MG63 (cell line): ENCODE data around the gene ETV6. TPM values are rescaled to one million over a fixed set of nuclear protein-coding genes. Genes with fewer than 3 reads are reported as not detected.

Experiments
- DNase-seq: peaks from one replicate; pipeline ENCODE4 v3.0.0-alpha.2; 2020
- H3K27me3 ChIP-seq: fragments of 250-450 bp; sonication (Bioruptor Pico); 2 replicates; pipeline ENCODE4 v1.5.1; 2020; ENCODE audit warnings: mild to moderate bottlenecking, moderate library complexity
- H3K36me3 ChIP-seq: fragments of 250-450 bp; sonication (Bioruptor Pico); 2 replicates; pipeline ENCODE4 v1.5.1; 2020; ENCODE audit warnings: mild to moderate bottlenecking, moderate library complexity
- H3K4me3 ChIP-seq: fragments of 250-450 bp; sonication (Bioruptor Pico); 2 replicates; pipeline ENCODE4 v1.5.1; 2020; ENCODE audit warnings: mild to moderate bottlenecking, moderate library complexity
- H3K9me3 ChIP-seq: fragments of 250-450 bp; sonication (Bioruptor Pico); 2 replicates; pipeline ENCODE4 v1.5.1; 2020; ENCODE audit warnings: mild to moderate bottlenecking, moderate library complexity
- total RNA-seq: library from RNA; depleted of rRNA; stranded (reverse); fragments of >200 nt; shearing (Covaris generic); gene quantifications from 2 replicates; pipeline ENCODE4 v1.2.3, GENCODE V29; 2014; ENCODE audit warnings: low replicate concordance

Gene ETV6
- total RNA-seq, 1 experiment from 2014 or later = 3.0 TPM

- Histone ChIP-seq H3K27me3 (no peaks in the 10 kb centered on the region), H3K36me3 (no peaks in the 10 kb centered on the region), H3K4me3 (no peak overlapping the region), H3K9me3 (no peaks in the 10 kb centered on the region)
- DNase-seq = peak; percentile 31
Measured at GRCh38 chr12:11863988-11864387, 214.5 kb downstream of the ETV6 start.

- H3K9me3 ChIP-seq = no peaks in the 10 kb centered on the region
- H3K27me3 ChIP-seq = no peaks in the 10 kb centered on the region
- no peak overlapping the region for H3K4me3 ChIP-seq
- no peak for DNase-seq
- no peaks in the 10 kb centered on the region for H3K36me3 ChIP-seq
Measured at GRCh38 chr12:11865824-11866223, 216.3 kb downstream of the ETV6 start.

DNA sequence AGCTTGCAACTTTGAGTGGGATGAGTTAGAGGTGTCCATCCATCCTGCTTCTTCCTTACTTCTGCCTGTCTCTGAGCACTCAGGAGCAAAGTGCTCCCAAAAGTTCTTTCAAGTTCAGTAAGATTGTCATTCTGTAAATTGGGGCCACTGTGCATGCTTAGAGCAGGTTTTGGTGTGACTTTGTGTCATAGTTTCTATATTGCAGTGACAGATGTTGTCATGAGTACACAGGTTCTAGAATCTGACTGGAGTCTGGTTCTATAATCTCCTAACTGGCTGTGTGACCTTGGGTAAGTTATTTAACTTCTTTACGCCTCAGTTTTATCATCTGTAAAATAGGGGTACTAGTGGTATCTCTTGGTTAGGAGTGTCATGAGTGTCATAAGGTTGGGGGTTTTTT is 218.6 kb downstream of the ETV6 start:
- DNase-seq = no peak
- Histone ChIP-seq H3K36me3 (no peaks in the 10 kb centered on the region), H3K27me3 (no peaks in the 10 kb centered on the region)

DNA sequence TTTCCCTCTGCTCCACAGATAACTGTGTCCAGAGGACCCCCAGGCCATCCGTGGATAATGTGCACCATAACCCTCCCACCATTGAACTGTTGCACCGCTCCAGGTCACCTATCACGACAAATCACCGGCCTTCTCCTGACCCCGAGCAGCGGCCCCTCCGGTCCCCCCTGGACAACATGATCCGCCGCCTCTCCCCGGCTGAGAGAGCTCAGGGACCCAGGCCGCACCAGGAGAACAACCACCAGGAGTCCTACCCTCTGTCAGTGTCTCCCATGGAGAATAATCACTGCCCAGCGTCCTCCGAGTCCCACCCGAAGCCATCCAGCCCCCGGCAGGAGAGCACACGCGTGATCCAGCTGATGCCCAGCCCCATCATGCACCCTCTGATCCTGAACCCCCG is 219.9 kb downstream of the ETV6 start:
- Histone ChIP-seq H3K4me3 (no peak overlapping the region), H3K36me3 (no peaks in the 10 kb centered on the region), H3K9me3 (no peaks in the 10 kb centered on the region), H3K27me3 (no peaks in the 10 kb centered on the region)
- DNase-seq = no peak

More for the DNA sequence above, 218.6 kb downstream of the ETV6 start:
- Histone ChIP-seq H3K4me3 (no peak overlapping the region), H3K9me3 (no peaks in the 10 kb centered on the region)

DNA sequence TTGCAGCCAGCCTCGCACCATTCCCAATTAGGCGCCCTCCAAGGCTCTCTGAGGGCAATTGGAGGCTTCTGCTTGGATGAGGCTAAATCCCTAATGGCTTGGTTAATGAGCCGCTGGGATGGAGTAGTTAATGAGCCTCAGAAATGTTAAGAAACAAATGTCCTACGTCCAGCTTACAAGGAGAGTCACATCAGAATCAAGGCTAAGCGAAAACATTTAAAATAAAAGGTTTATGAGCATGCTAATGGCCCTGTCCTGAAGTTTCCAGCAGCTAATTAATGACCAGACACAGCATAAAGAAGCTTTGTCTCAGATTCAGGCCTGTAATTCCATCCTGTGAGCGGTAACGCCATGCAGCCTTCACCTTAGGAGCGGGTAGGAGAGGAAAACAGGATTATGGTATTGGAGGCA is 220.6 kb downstream of the ETV6 start:
- no peaks in the 10 kb centered on the region for H3K27me3 ChIP-seq

GRCh38 chr12:11872055-11872454 is 222.6 kb downstream of the ETV6 start:
- no peaks in the 10 kb centered on the region for H3K9me3 ChIP-seq
- no peak for DNase-seq
- H3K36me3 ChIP-seq = no peaks in the 10 kb centered on the region
- no peaks in the 10 kb centered on the region for H3K27me3 ChIP-seq
- no peak overlapping the region for H3K4me3 ChIP-seq

More for the DNA sequence above, 220.6 kb downstream of the ETV6 start:
- Histone ChIP-seq H3K36me3 (no peaks in the 10 kb centered on the region), H3K4me3 (no peak overlapping the region), H3K9me3 (no peaks in the 10 kb centered on the region)
- no peak for DNase-seq

DNA sequence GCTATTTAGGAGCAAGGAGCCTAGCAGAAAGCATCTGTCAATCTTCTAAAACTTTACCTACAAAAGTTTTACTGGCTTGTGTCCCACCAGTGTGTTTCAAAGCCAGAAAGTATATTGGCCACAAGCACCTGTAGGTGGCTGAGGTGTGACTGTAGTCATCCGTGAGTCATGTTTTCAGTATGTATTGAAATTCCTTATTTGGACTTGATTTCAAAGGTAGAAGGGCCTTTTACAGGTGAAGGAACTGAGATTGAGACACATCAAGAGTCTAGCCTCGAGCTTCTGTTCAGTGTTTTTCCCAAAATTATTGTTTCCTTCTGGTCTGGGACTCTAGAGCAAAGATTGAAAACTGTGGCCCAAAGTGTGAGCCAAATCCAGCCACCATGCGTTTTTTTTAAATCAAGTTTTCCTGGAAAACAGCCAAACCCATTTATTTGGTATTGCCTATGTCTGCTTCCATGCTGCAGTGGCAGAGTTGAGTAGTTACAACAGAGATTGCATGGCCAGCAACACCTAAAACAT is 226.0 kb downstream of the ETV6 start:
- Histone ChIP-seq H3K4me3 (no peak overlapping the region), H3K27me3 (no peaks in the 10 kb centered on the region), H3K9me3 (no peaks in the 10 kb centered on the region), H3K36me3 (no peaks in the 10 kb centered on the region; the same call in 1 of the 2 replicates)
- DNase-seq = no peak

DNA sequence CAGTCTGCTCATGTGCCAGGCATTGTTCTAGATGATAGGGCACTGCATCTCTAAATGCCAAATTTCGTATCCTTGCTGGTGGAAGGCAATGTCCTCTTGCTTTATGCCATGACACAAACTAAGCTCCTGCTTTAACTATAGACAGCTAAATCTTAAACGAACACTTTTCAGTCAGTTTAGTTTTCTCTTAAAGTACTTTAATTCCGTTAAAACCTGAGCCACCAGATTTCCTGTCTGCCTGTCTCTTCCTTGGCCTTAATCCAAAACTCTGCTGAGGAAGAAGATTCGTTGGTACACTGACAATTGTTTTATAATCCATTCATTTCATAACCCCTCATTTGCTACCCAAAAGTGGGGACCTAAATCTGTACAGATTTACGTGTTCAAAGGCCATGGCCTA is 226.8 kb downstream of the ETV6 start:
- Histone ChIP-seq H3K4me3 (no peak overlapping the region), H3K27me3 (no peaks in the 10 kb centered on the region), H3K9me3 (no peaks in the 10 kb centered on the region), H3K36me3 (no peaks in the 10 kb centered on the region; the same call in 1 of the 2 replicates)
- DNase-seq = no peak

DNA sequence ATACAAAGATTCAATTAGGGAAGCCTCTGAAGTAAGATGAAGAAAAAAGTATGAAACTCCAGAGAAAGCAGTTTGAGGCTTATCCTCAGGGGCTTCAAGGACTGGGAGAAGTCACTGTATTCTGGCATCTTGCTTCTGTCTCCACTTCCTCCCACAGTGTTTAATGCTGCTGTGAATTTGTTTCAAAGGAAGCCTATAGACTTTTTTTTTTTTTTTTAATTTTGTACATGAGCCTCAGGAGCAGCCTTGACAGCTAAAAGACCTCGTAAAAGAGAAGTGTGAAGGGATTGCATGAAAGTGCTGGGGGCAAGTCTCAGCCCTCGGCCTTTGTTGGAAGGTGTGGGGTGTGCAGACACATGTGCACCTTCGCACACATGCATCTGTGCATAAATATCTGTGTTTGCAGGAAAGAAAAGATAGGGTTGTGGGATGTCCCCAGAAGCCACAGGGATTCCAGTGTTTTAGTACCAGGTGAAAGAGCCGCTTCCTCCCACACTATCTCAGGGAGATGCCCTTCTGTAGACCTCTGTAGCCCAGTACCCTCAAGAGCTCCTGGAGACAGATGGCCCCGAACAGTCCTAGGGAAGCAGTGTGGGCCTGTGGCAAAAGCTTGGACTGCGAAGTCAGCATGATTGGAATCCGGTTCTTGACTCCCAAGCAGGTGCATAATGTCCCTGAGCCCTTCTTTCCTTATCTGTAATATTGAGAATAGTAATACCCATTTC is 227.8 kb downstream of the ETV6 start:
- Histone ChIP-seq H3K4me3 (no peak overlapping the region), H3K27me3 (no peaks in the 10 kb centered on the region), H3K36me3 (no peaks in the 10 kb centered on the region; the same call in 1 of the 2 replicates), H3K9me3 (no peaks in the 10 kb centered on the region)
- no peak for DNase-seq

DNA sequence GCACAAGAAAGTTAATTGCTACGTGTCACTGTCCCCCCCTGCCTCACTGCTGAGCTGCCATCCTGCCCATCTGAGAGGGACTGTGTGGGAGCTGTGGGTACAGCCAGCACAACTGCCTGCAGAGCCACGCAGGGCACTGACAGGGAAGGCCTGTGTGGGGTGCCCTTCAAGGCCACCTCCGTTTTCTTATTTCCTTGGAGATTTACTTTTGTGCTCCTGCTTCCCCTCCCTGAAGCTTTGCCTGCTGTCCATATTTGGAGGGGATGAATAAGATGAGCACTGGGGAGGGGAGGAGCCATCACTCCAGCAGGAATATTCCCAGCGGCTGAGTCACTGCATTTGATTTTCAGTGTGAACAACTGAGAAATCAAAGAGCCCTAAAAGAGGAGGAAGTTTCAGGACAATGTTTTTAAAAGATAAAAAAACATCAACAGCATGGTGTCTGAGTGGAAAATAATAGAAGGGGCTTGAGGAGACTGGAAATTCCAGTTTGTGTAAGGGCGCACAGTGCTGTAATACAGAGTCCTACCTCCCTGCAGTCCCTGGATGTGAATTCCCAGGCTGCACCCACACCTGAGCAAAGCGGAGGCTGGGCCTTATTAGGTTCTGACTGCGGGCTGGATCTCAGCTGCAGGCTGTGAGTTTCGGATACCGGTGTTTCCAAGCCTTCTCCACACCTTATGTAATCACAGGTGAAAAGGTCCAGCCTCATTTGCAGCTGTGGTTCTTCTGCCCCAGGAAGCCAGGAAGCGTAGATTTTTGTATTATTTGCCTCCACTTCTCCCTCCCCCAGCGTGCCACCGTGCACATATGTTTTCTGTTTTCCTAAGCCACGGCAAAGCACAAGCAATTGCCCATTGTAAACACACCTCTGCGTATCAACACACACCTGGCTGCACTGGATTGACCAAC is 228.7 kb downstream of the ETV6 start:
- Histone ChIP-seq H3K4me3 (no peak overlapping the region), H3K27me3 (no peaks in the 10 kb centered on the region), H3K9me3 (no peaks in the 10 kb centered on the region), H3K36me3 (no peaks in the 10 kb centered on the region; the same call in 1 of the 2 replicates)
- DNase-seq = peak; percentile 53

GRCh38 chr12:11879306-11879705 is 229.8 kb downstream of the ETV6 start:
- no peak for DNase-seq
- H3K36me3 ChIP-seq = no peaks in the 10 kb centered on the region; the same call in 1 of the 2 replicates

DNA sequence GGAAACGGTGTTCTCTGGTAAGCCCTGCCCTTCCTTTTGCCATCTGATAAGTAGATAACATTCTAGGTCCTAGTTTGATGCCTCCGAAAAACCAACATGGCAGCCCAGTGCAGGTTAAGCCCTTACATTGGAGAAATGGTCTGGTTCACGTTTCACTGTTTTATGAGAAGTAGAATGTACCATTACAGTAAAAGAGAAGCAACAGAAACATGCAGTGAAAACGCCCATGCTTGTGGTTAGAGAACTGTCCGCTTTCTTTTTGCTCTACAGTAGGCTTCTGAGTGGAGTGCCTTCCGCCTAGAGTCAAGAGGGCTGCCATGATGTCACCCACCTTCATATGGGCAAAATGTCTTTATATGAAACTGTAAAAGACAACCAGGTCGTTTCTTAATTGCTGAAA is 230.9 kb downstream of the ETV6 start:
- DNase-seq = no peak
- no peaks in the 10 kb centered on the region for H3K27me3 ChIP-seq
- no peaks in the 10 kb centered on the region for H3K9me3 ChIP-seq
- no peaks in the 10 kb centered on the region; the same call in 1 of the 2 replicates for H3K36me3 ChIP-seq
- no peak overlapping the region for H3K4me3 ChIP-seq

More at GRCh38 chr12:11879306-11879705, 229.8 kb downstream of the ETV6 start:
- Histone ChIP-seq H3K4me3 (no peak overlapping the region), H3K27me3 (no peaks in the 10 kb centered on the region), H3K9me3 (no peaks in the 10 kb centered on the region)

- DNase-seq = no peak
- peaks cover 6% of the 10 kb centered on the region for H3K36me3 ChIP-seq
- H3K4me3 ChIP-seq = no peak overlapping the region
- no peaks in the 10 kb centered on the region for H3K27me3 ChIP-seq
- H3K9me3 ChIP-seq = no peaks in the 10 kb centered on the region
Measured at GRCh38 chr12:11881835-11882234, 232.4 kb downstream of the ETV6 start.

GRCh38 chr12:11882301-11883019 is 233.0 kb downstream of the ETV6 start:
- no peak overlapping the region for H3K4me3 ChIP-seq
- H3K36me3 ChIP-seq = peaks cover 10% of the 10 kb centered on the region
- H3K9me3 ChIP-seq = no peaks in the 10 kb centered on the region
- H3K27me3 ChIP-seq = no peaks in the 10 kb centered on the region
- no peak for DNase-seq

DNA sequence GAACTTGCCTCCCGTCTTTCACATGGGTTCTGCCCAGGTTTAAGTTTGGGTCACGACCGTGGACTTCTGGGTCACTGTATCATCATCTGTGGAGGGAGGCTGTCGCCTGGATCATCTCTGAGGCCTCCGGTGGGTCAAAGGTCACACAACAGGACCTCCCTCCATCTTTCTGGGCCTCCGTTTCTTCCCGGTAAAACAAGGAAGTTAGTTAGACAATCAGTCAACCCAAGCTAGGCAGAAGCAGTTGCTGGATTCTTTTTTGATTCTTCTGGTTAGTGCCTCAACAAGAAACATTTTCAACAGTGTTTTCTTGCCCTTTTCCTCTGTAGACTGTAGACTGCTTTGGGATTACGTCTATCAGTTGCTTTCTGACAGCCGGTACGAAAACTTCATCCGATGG is 234.6 kb downstream of the ETV6 start:
- no peak for DNase-seq
- H3K4me3 ChIP-seq = no peak overlapping the region
- H3K9me3 ChIP-seq = no peaks in the 10 kb centered on the region
- no peaks in the 10 kb centered on the region for H3K27me3 ChIP-seq
- H3K36me3 ChIP-seq = peaks cover 10% of the 10 kb centered on the region

DNA sequence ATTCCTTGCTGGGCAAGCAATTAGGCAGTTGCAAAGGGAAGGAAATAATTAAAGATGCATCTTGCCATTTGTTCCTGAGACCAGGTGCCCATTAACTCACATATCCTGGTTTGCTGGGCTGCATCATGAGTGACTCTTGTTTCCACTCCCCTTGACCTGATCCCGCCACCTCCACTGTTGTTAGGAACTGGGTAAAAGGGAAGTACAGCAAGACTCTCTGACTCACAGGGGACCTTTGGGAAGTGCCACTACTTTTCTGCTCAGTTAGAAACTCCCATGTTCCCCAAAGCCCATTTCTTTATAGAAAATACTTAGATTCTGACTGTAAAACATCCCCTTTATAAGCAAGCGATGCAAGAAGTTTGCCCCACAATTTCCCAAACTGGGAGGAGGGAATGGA is 235.2 kb downstream of the ETV6 start:
- H3K9me3 ChIP-seq = no peaks in the 10 kb centered on the region
- no peaks in the 10 kb centered on the region for H3K27me3 ChIP-seq
- H3K36me3 ChIP-seq = peaks cover 10% of the 10 kb centered on the region; the same call in 1 of the 2 replicates
- no peak for DNase-seq
- H3K4me3 ChIP-seq = no peak overlapping the region
